SU-DHL-6 (cell line): ENCODE measurements around the gene VWA2.

Source experiments
- H2AFZ ChIP-seq: fragments of 200-600 bp; sonication (generic); 2 replicates; pipeline ENCODE4 v1.6.1; 2014; ENCODE audit warnings: low read depth, mild to moderate bottlenecking, moderate library complexity, mixed read lengths, antibody characterized with exemption, low read length; ENCODE audit not compliant: severe bottlenecking
- H3F3A ChIP-seq: fragments of 200-600 bp; shearing (Covaris generic); 2 replicates; pipeline ENCODE4 v1.6.0; 2016; ENCODE audit warnings: antibody characterized with exemption, mild to moderate bottlenecking; ENCODE audit not compliant: insufficient read depth
- H3K27ac ChIP-seq: fragments of 200-600 bp; sonication (generic); 2 replicates; pipeline ENCODE4 v1.5.1; 2016; ENCODE audit warnings: low read depth, mild to moderate bottlenecking, low read length, moderate library complexity, mixed read lengths
- H3K27me3 ChIP-seq: fragments of 200-600 bp; sonication (generic), shearing (Covaris generic); 2 replicates; pipeline ENCODE4 v1.6.0; 2014; ENCODE audit warnings: mild to moderate bottlenecking, low read length
- H3K36me3 ChIP-seq: fragments of 200-600 bp; sonication (generic); 2 replicates; pipeline ENCODE4 v1.6.1; 2014; ENCODE audit warnings: mild to moderate bottlenecking, low read length, mixed read lengths
- H3K4me2 ChIP-seq: fragments of 300-600, 200-600 bp; shearing (Covaris generic), sonication (generic); 2 replicates; pipeline ENCODE4 v1.6.0; 2014; ENCODE audit warnings: low read length, low read depth, mild to moderate bottlenecking; ENCODE audit not compliant: poor library complexity, severe bottlenecking
- H3K4me3 ChIP-seq: fragments of 200-600 bp; sonication (generic); 2 replicates; pipeline ENCODE4 v1.5.1; 2014; ENCODE audit warnings: antibody characterized with exemption, low read length, mild to moderate bottlenecking, mixed read lengths; ENCODE audit not compliant: insufficient read depth, poor library complexity, severe bottlenecking
- H3K79me2 ChIP-seq: fragments of 200-600 bp; sonication (generic); 2 replicates; pipeline ENCODE4 v1.6.1; 2014; ENCODE audit warnings: mild to moderate bottlenecking, low read length, moderate library complexity; ENCODE audit not compliant: insufficient read depth
- H3K9ac ChIP-seq: fragments of 200-600 bp; sonication (generic); 2 replicates; pipeline ENCODE4 v1.7.0; 2014; ENCODE audit warnings: mild to moderate bottlenecking, low read length
- H3K9me2 ChIP-seq: fragments of 200-600 bp; sonication (generic); replicated peaks from 2 replicates; pipeline ENCODE4 v1.6.1; 2014; ENCODE audit warnings: low read length; ENCODE audit not compliant: insufficient read depth
- H3K9me3 ChIP-seq: fragments of 200-600 bp; sonication (generic); 2 replicates; pipeline ENCODE4 v1.6.1; 2014; ENCODE audit warnings: low read length, mixed read lengths; ENCODE audit not compliant: insufficient read depth
- H4K20me1 ChIP-seq: fragments of 200-600 bp; sonication (generic); 2 replicates; pipeline ENCODE4 v1.6.1; 2014; ENCODE audit warnings: low read depth, mild to moderate bottlenecking, antibody characterized with exemption, low read length, moderate library complexity, mixed read lengths
- CTCF ChIP-seq: fragments of 200-600 bp; sonication (generic); IDR thresholded peaks from one replicate; pipeline ENCODE4 v1.5.1; 2017; ENCODE audit warnings: antibody characterized with exemption, mild to moderate bottlenecking, low read length, moderate library complexity; ENCODE audit not compliant: insufficient read depth, poor library complexity, severe bottlenecking
- EZH2phosphoT487 ChIP-seq: fragments of 200-600 bp; sonication (generic), shearing (Covaris generic); conservative IDR thresholded peaks from 2 replicates; pipeline ENCODE4 v1.6.1; 2018; ENCODE audit warnings: mild to moderate bottlenecking, antibody characterized with exemption, low read length, moderate library complexity, mixed read lengths

The VWA2 gene

GRCh38 chr10:114288424-114289095 is 49.5 kb downstream of the VWA2 start:
- Histone ChIP-seq H3K9me2 (no peaks in the 10 kb centered on the region), H3K27me3 (no peaks in the 10 kb centered on the region; the same call in 1 of the 2 replicates), H3K4me3 (no peak overlapping the region), H3K9me3 (no peaks in the 10 kb centered on the region), H3K79me2 (no peaks in the 10 kb centered on the region), H3K36me3 (no peaks in the 10 kb centered on the region), H3K4me2 (no peak overlapping the region), H2AFZ (no peak overlapping the region), H3F3A (no peaks in the 10 kb centered on the region), H4K20me1 (no peaks in the 10 kb centered on the region), H3K9ac (no peak overlapping the region), H3K27ac (no peak overlapping the region)
- TF ChIP-seq EZH2phosphoT487 = no peak
- TF ChIP-seq CTCF = no peak

GRCh38 chr10:114289096-114289436 is 50.0 kb downstream of the VWA2 start:
- Histone ChIP-seq H3K4me2 (no peak overlapping the region), H4K20me1 (no peaks in the 10 kb centered on the region), H3K79me2 (no peaks in the 10 kb centered on the region), H3F3A (no peaks in the 10 kb centered on the region), H3K36me3 (no peaks in the 10 kb centered on the region), H3K27me3 (no peaks in the 10 kb centered on the region; the same call in 1 of the 2 replicates), H3K9me2 (no peaks in the 10 kb centered on the region), H3K27ac (no peak overlapping the region), H3K9ac (no peak overlapping the region), H3K9me3 (no peaks in the 10 kb centered on the region), H2AFZ (no peak overlapping the region), H3K4me3 (no peak overlapping the region)
- no peak for TF ChIP-seq CTCF
- TF ChIP-seq EZH2phosphoT487 = no peak

GRCh38 chr10:114290038-114290437 is 51.0 kb downstream of the VWA2 start:
- Histone ChIP-seq H4K20me1 (no peaks in the 10 kb centered on the region), H2AFZ (no peak overlapping the region), H3K9me2 (no peaks in the 10 kb centered on the region), H3F3A (no peaks in the 10 kb centered on the region), H3K27me3 (no peaks in the 10 kb centered on the region), H3K36me3 (no peaks in the 10 kb centered on the region), H3K4me3 (no peak overlapping the region), H3K27ac (no peak overlapping the region), H3K79me2 (no peaks in the 10 kb centered on the region), H3K9ac (no peak overlapping the region), H3K9me3 (0 out of 2 replicates have a peak, but pooled peaks cover under 1% of the 10 kb centered on the region), H3K4me2 (no peak overlapping the region)
- TF ChIP-seq CTCF (no peak), EZH2phosphoT487 (no peak)
